ENCODE data around the gene KIF1A. TPM values are rescaled to one million over a fixed set of nuclear protein-coding genes. Genes with fewer than 3 reads are reported as not detected.

Gene KIF1A
- total and polyA plus RNA-seq, 10 of the 15 experiments (the other 5 are each of a cell fraction or from before 2014, with no cell fraction given): 0.04 to 0.95 (median 0.06) TPM; not detected in 5

GRCh38 chr2:240806459-240806858 is 13.6 kb downstream of the KIF1A start (continued):
- TF ChIP-seq, protein P1, sequence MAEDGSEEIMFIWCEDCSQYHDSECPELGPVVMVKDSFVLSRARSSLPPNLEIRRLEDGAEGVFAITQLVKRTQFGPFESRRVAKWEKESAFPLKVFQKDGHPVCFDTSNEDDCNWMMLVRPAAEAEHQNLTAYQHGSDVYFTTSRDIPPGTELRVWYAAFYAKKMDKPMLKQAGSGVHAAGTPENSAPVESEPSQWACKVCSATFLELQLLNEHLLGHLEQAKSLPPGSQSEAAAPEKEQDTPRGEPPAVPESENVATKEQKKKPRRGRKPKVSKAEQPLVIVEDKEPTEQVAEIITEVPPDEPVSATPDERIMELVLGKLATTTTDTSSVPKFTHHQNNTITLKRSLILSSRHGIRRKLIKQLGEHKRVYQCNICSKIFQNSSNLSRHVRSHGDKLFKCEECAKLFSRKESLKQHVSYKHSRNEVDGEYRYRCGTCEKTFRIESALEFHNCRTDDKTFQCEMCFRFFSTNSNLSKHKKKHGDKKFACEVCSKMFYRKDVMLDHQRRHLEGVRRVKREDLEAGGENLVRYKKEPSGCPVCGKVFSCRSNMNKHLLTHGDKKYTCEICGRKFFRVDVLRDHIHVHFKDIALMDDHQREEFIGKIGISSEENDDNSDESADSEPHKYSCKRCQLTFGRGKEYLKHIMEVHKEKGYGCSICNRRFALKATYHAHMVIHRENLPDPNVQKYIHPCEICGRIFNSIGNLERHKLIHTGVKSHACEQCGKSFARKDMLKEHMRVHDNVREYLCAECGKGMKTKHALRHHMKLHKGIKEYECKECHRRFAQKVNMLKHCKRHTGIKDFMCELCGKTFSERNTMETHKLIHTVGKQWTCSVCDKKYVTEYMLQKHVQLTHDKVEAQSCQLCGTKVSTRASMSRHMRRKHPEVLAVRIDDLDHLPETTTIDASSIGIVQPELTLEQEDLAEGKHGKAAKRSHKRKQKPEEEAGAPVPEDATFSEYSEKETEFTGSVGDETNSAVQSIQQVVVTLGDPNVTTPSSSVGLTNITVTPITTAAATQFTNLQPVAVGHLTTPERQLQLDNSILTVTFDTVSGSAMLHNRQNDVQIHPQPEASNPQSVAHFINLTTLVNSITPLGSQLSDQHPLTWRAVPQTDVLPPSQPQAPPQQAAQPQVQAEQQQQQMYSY (CRISPR knock-in tag; IDR thresholded peaks at IDR 0.05): no peak

DNA sequence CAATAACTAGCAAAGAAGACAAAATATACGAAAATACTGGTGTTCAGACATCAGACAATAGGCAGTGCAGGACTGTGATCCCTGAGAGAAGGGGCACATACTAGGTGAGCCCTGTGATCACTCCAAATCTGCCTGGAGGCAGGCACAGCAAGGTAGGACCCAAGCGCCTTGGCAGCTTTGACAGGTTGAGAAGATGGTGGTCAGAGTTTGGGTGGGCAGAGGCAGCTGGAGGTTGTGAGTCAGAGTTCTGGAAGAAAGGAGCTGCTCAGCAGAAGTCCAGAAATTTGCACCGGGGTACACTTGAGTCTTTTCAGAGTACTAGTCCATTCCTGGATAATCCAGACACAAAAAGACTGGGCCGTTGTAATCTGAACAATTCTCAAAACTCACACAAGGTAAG is 14.0 kb downstream of the KIF1A start:
- CTCF ChIA-PET: no interaction called here
- H4K20me1 ChIP-seq (ENCODE audit: control insufficient read depth, insufficient read depth): no peaks in the 10 kb centered on the region
- POLR2A ChIA-PET: no interaction called here
- H3K27ac ChIP-seq (ENCODE audit: control insufficient read depth, insufficient read depth): no peak overlapping the region
- ATAC-seq (no peak), DNase-seq (ENCODE audit: low read depth, low spot score) (no peak), FAIRE-seq (no peak)
- H3K4me3 ChIP-seq: no peak overlapping the region
- 19% methylated on average over 4 of the region's 4 CpGs for WGBS (ENCODE audit: insufficient coverage, insufficient replicate concordance, low lambda C conversion rate, missing lambda C conversion rate)
- intact Hi-C loops (cut with micrococcal nuclease; ENCODE audit: unreplicated experiment): no loop called here
- SMC1A ChIA-PET (ENCODE audit: uncharacterized antibody, unreplicated experiment): interaction anchor here (1.6 kb wide), 1 partner anchor 33 kb away, joined by 3 read pairs; no protein-coding TSS in a partner anchor
- RAD21 ChIA-PET (ENCODE audit: unreplicated experiment): no interaction called here
- H3K9ac ChIP-seq (ENCODE audit: control insufficient read depth, insufficient read depth, low read length): no peak overlapping the region
- H3K79me2 ChIP-seq (ENCODE audit: control insufficient read depth, insufficient read depth, low read length): no peaks in the 10 kb centered on the region
- no peaks in the 10 kb centered on the region for H3K4me1 ChIP-seq (ENCODE audit: control insufficient read depth, insufficient read depth, low read length)
- H3K9me3 ChIP-seq (replicated peaks; ENCODE audit: control insufficient read depth, insufficient read depth, low read length): no peaks in the 10 kb centered on the region; the same call in 2 of the 3 replicates
- H3K4me2 ChIP-seq (ENCODE audit: control insufficient read depth, insufficient read depth): no peak overlapping the region
- no peak overlapping the region for H2AFZ ChIP-seq (ENCODE audit: control insufficient read depth, low read depth, low read length)
- no TSS peak for BruUV-seq (replicated peaks)
- H3K27me3 ChIP-seq (replicated peaks in 1 of 2; ENCODE audit: control insufficient read depth in 2 of 2, insufficient read depth in 2 of 2, low read length in 1 of 2): peaks cover 0 to 3% of the 10 kb centered on the region in 2 experiments; a peak in 1 of 4 replicates
- no peaks in the 10 kb centered on the region for H3K36me3 ChIP-seq (ENCODE audit: control insufficient read depth in 2 of 2, insufficient read depth in 2 of 2, low read length in 1 of 2)
- in situ Hi-C loops (cut with MboI): no loop called here
- TF ChIP-seq MTA2 (IDR thresholded peaks at IDR 0.05; ENCODE audit: low read depth): no peak
- no peak for TF ChIP-seq PML (IDR thresholded peaks at IDR 0.05; ENCODE audit: low read length)
- TF ChIP-seq ZSCAN29 (IDR thresholded peaks at IDR 0.05): no peak
- TF ChIP-seq, protein P2, sequence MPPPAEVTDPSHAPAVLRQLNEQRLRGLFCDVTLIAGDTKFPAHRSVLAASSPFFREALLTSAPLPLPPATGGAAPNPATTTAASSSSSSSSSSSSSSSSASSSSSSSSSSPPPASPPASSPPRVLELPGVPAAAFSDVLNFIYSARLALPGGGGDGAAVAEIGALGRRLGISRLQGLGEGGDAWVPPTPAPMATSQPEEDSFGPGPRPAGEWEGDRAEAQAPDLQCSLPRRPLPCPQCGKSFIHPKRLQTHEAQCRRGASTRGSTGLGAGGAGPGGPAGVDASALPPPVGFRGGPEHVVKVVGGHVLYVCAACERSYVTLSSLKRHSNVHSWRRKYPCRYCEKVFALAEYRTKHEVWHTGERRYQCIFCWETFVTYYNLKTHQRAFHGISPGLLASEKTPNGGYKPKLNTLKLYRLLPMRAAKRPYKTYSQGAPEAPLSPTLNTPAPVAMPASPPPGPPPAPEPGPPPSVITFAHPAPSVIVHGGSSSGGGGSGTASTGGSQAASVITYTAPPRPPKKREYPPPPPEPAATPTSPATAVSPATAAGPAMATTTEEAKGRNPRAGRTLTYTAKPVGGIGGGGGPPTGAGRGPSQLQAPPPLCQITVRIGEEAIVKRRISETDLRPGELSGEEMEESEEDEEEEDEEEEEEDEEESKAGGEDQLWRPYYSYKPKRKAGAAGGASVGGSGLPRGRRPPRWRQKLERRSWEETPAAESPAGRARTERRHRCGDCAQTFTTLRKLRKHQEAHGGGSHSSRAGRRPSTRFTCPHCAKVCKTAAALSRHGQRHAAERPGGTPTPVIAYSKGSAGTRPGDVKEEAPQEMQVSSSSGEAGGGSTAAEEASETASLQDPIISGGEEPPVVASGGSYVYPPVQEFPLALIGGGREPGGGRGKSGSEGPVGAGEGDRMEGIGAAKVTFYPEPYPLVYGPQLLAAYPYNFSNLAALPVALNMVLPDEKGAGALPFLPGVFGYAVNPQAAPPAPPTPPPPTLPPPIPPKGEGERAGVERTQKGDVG (CRISPR knock-in tag; IDR thresholded peaks at IDR 0.05): no peak
- no peak for TF ChIP-seq RELB (IDR thresholded peaks at IDR 0.05; ENCODE audit: low read depth)
- TF ChIP-seq ZZZ3 (IDR thresholded peaks at IDR 0.05; ENCODE audit: control insufficient read depth, insufficient read length, low read depth): no peak
- TF ChIP-seq BCLAF1 (IDR thresholded peaks at IDR 0.05): no peak
- TF ChIP-seq, protein P3, sequence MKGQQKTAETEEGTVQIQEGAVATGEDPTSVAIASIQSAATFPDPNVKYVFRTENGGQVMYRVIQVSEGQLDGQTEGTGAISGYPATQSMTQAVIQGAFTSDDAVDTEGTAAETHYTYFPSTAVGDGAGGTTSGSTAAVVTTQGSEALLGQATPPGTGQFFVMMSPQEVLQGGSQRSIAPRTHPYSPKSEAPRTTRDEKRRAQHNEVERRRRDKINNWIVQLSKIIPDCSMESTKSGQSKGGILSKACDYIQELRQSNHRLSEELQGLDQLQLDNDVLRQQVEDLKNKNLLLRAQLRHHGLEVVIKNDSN (IDR thresholded peaks at IDR 0.05; ENCODE audit: borderline replicate concordance, extremely low read length, insufficient read depth, low read depth, low read length): no peak
